Parathyroid adenoma (tissue), 2 donors: ENCODE results near the gene VRTN.
"Not testable (repeated sequence)": the region's sequence is repeated elsewhere in the genome, so short reads cannot be mapped to it uniquely, and the experiment has no call there.

ENCODE experiments used
- H2AFZ ChIP-seq: fragments of 300-600 bp; sonication (generic); one replicate; pipeline ENCODE4 v1.7.0; 2017; ENCODE audit warnings: antibody characterized with exemption, mild to moderate bottlenecking
- H3K27ac ChIP-seq: fragments of 300-600 bp; sonication (generic); one replicate; pipeline ENCODE4 v1.7.0; 2017
- H3K27me3 ChIP-seq: fragments of 300-600 bp; sonication (generic); one replicate; pipeline ENCODE4 v1.7.0; 2017; ENCODE audit warnings: low read length; ENCODE audit not compliant: control insufficient read depth, insufficient read depth
- H3K36me3 ChIP-seq: fragments of 300-600 bp; sonication (generic); one replicate; pipeline ENCODE4 v1.7.0; 2017; ENCODE audit warnings: low read length; ENCODE audit not compliant: control insufficient read depth, insufficient read depth
- H3K4me1 ChIP-seq: fragments of 300-600 bp; sonication (generic); one replicate; pipeline ENCODE4 v1.7.0; 2017; ENCODE audit warnings: control low read depth
- H3K4me2 ChIP-seq: fragments of 300-600 bp; sonication (generic); one replicate; pipeline ENCODE4 v1.7.0; 2017; ENCODE audit warnings: low read length
- H3K4me3 ChIP-seq: fragments of 300-600 bp; sonication (generic); one replicate; pipeline ENCODE4 v1.7.0; 2017; ENCODE audit warnings: low read depth, low read length
- H3K79me2 ChIP-seq: fragments of 300-600 bp; sonication (generic); one replicate; pipeline ENCODE4 v1.7.0; 2017; ENCODE audit warnings: control low read depth
- H3K9ac ChIP-seq: fragments of 300-600 bp; sonication (generic); one replicate; pipeline ENCODE4 v1.7.0; 2017; ENCODE audit warnings: mild to moderate bottlenecking
- H3K9me3 ChIP-seq: fragments of 300-600 bp; sonication (generic); one replicate; pipeline ENCODE4 v1.7.0; 2017; ENCODE audit warnings: low read length; ENCODE audit not compliant: control insufficient read depth
- TF ChIP-seq, protein P1 (sequence below): fragments of 300-600 bp; sonication (generic); IDR thresholded peaks from one replicate; pipeline ENCODE4 v1.7.0; 2017; ENCODE audit warnings: antibody characterized with exemption, mild to moderate bottlenecking
- donor health status: primary hyperparathyroidism.

VRTN gene

GRCh38 chr14:74368026-74368425, 19.8 kb downstream of the VRTN start:
- Histone ChIP-seq H3K9ac (no peak overlapping the region), H3K36me3 (no peaks in the 10 kb centered on the region), H3K4me2 (no peak overlapping the region), H3K9me3 (no peaks in the 10 kb centered on the region), H2AFZ (no peak overlapping the region), H3K4me1 (no peaks in the 10 kb centered on the region), H3K27me3 (no peaks in the 10 kb centered on the region), H3K27ac (no peak overlapping the region), H3K4me3 (no peak overlapping the region), H3K79me2 (no peaks in the 10 kb centered on the region)
- TF ChIP-seq, protein P1, sequence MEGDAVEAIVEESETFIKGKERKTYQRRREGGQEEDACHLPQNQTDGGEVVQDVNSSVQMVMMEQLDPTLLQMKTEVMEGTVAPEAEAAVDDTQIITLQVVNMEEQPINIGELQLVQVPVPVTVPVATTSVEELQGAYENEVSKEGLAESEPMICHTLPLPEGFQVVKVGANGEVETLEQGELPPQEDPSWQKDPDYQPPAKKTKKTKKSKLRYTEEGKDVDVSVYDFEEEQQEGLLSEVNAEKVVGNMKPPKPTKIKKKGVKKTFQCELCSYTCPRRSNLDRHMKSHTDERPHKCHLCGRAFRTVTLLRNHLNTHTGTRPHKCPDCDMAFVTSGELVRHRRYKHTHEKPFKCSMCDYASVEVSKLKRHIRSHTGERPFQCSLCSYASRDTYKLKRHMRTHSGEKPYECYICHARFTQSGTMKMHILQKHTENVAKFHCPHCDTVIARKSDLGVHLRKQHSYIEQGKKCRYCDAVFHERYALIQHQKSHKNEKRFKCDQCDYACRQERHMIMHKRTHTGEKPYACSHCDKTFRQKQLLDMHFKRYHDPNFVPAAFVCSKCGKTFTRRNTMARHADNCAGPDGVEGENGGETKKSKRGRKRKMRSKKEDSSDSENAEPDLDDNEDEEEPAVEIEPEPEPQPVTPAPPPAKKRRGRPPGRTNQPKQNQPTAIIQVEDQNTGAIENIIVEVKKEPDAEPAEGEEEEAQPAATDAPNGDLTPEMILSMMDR = no peak

DNA sequence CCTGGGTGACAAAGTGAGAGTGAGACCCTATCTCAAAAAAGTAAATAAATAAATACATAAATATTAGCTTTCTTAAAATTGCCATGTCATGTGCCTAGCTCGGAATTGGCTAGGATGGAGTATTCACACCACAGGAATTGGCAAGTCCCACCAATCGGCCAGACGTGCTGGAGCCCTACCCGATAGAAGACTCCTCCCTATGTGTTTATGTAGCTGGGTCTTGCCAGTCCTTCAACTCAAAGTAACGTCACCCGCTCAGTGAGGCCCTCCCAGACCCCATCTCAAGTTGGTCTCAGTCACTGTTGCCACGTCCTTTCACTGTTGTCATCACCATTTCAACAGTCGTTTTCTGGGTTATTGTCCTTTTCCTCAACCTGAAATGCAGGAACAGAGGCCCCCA, 20.2 kb downstream of the VRTN start:
- no peaks in the 10 kb centered on the region for H3K4me1 ChIP-seq
- no peaks in the 10 kb centered on the region for H3K36me3 ChIP-seq
- no peak overlapping the region for H3K4me3 ChIP-seq
- H3K9ac ChIP-seq = no peak overlapping the region
- no peaks in the 10 kb centered on the region for H3K9me3 ChIP-seq
- H3K79me2 ChIP-seq = no peaks in the 10 kb centered on the region
- H3K4me2 ChIP-seq = no peak overlapping the region
- no peak overlapping the region for H3K27ac ChIP-seq
- H3K27me3 ChIP-seq = no peaks in the 10 kb centered on the region
- TF ChIP-seq, protein P1 = no peak
- no peak overlapping the region for H2AFZ ChIP-seq

DNA sequence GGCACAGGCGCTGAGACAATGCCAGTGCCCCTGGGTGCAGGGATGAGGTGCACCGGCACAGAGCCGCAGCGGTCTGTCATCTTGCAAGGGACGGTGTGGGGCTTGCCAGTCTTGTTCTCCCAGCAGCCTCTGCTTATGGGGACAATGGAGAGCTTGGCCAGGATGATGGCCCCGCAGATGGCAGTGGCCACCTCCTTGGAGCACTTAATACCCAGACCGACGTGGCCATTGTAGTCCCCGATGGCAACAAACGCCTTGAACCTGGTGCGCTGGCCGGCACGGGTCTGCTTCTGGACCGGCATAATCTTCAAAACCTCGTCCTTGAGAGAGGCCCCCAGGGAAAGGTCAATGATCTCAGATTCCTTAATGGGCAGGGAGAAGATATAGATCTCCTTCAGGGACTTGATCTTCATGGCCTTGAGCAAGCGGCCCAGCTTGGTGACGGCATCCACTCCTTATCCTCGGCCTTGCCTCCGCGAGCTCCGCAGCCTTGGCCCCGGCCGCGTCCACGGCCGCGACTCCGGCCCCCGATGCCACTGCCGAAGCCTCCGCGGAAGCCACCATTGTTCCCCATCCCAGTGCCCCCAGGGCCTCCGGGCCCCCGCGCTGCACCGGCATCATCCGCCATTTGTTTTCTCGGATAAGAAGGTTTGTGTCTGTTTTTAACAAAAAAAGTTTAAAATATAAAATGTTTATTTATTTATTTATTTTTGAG, 29.9 kb downstream of the VRTN start:
- Histone ChIP-seq H3K79me2 (no peaks in the 10 kb centered on the region), H3K9ac (no peak overlapping the region), H3K4me3 (no peak overlapping the region), H3K27ac (no peak overlapping the region), H3K9me3 (no peaks in the 10 kb centered on the region), H3K36me3 (no peaks in the 10 kb centered on the region), H3K27me3 (no peaks in the 10 kb centered on the region), H3K4me2 (no peak overlapping the region), H2AFZ (no peak overlapping the region), H3K4me1 (no peaks in the 10 kb centered on the region)
- TF ChIP-seq, protein P1 = no peak

DNA sequence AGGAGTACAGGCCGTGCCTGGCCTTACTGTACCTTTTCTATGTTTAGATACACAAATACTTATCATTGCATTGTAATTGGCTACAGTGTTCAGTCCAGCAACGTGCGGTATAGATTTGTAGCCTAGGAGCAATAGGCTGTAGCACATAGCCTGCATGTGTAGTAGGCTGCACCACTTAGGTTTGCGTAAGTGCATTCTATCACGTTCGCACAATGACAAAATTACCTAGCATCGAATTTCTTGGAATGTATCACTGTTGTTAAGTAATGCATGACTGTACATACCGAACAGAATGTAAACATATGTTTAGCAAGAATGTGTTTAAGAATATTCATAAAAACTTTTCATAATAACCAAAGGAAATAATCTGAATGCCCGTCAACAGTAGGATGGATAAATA, 31.9 kb downstream of the VRTN start:
- Histone ChIP-seq H3K9me3 (no peaks in the 10 kb centered on the region), H3K79me2 (no peaks in the 10 kb centered on the region), H3K4me1 (no peaks in the 10 kb centered on the region), H3K4me2 (no peak overlapping the region), H3K36me3 (no peaks in the 10 kb centered on the region), H2AFZ (no peak overlapping the region), H3K27ac (no peak overlapping the region), H3K27me3 (no peaks in the 10 kb centered on the region), H3K4me3 (no peak overlapping the region), H3K9ac (no peak overlapping the region)
- TF ChIP-seq, protein P1 = no peak

GRCh38 chr14:74380845-74381244, 32.6 kb downstream of the VRTN start:
- Histone ChIP-seq H3K9ac (no peak overlapping the region), H3K27me3 (no peaks in the 10 kb centered on the region), H3K4me3 (no peak overlapping the region), H3K36me3 (no peaks in the 10 kb centered on the region), H3K9me3 (no peaks in the 10 kb centered on the region), H3K4me1 (no peaks in the 10 kb centered on the region), H3K27ac (no peak overlapping the region), H3K79me2 (no peaks in the 10 kb centered on the region), H2AFZ (no peak overlapping the region), H3K4me2 (no peak overlapping the region)
- TF ChIP-seq, protein P1 = no peak

GRCh38 chr14:74381571-74381970, 33.3 kb downstream of the VRTN start:
- not testable (repeated sequence) for H3K79me2 ChIP-seq, H3K9ac ChIP-seq, H3K4me2 ChIP-seq, H3K4me3 ChIP-seq, H3K27ac ChIP-seq, H3K4me1 ChIP-seq, H3K27me3 ChIP-seq, H2AFZ ChIP-seq, H3K36me3 ChIP-seq, H3K9me3 ChIP-seq
